Hepatocyte (in vitro differentiated cells): ENCODE results near the gene RPL18A. TPM values are rescaled to one million over a fixed set of nuclear protein-coding genes. Genes with fewer than 3 reads are reported as not detected.

Experiments
- DNase-seq: peaks from one replicate; pipeline ENCODE4 v3.0.0-alpha.2; 2016; ENCODE audit warnings: low spot score
- H2AFZ ChIP-seq: fragments of 200-600 bp; sonication (generic); 2 replicates; pipeline ENCODE4 v1.6.0; 2016; ENCODE audit warnings: antibody characterized with exemption, mild to moderate bottlenecking
- H3K27ac ChIP-seq: fragments of 200-600 bp; sonication (generic); 2 replicates; pipeline ENCODE4 v1.5.1; 2016; ENCODE audit warnings: mild to moderate bottlenecking
- H3K27me3 ChIP-seq: fragments of 200-600 bp; sonication (generic); 2 replicates; pipeline ENCODE4 v1.6.1; 2016
- H3K36me3 ChIP-seq: fragments of 200-600 bp; sonication (generic); replicated peaks from 2 replicates; pipeline ENCODE4 v1.5.1; 2016; ENCODE audit warnings: low read depth; ENCODE audit not compliant: insufficient read depth
- H3K4me1 ChIP-seq: fragments of 200-600 bp; sonication (generic); 2 replicates; pipeline ENCODE4 v1.5.1; 2016; ENCODE audit warnings: mild to moderate bottlenecking, moderate library complexity; ENCODE audit not compliant: insufficient read depth
- H3K4me2 ChIP-seq: fragments of 200-600 bp; sonication (generic); 2 replicates; pipeline ENCODE4 v1.6.0; 2016
- H3K4me3 ChIP-seq: fragments of 200-600 bp; sonication (generic); 2 replicates; pipeline ENCODE4 v1.5.1; 2016; ENCODE audit warnings: mild to moderate bottlenecking
- H3K79me2 ChIP-seq: fragments of 200-600 bp; sonication (generic); 2 replicates; pipeline ENCODE4 v1.6.0; 2017; ENCODE audit warnings: mild to moderate bottlenecking
- H3K9me2 ChIP-seq: fragments of 200-600 bp; sonication (generic); replicated peaks from 2 replicates; pipeline ENCODE4 v1.6.0; 2017; ENCODE audit warnings: mild to moderate bottlenecking; ENCODE audit not compliant: insufficient read depth
- H3K9me3 ChIP-seq: fragments of 200-600 bp; sonication (generic); 2 replicates; pipeline ENCODE4 v1.5.1; 2016; ENCODE audit warnings: low read depth, mild to moderate bottlenecking
- H4K20me1 ChIP-seq: fragments of 200-600 bp; sonication (generic); 2 replicates; pipeline ENCODE4 v1.6.0; 2016; ENCODE audit warnings: mild to moderate bottlenecking; ENCODE audit not compliant: insufficient read depth, poor library complexity, severe bottlenecking
- EZH2 ChIP-seq: fragments of 200-600 bp; sonication (generic); IDR thresholded peaks from 2 replicates; pipeline ENCODE4 v1.6.1; 2016; ENCODE audit warnings: antibody characterized with exemption, mild to moderate bottlenecking, borderline replicate concordance
- EZH2phosphoT487 ChIP-seq: fragments of 200-600 bp; sonication (generic); IDR thresholded peaks from one replicate; pipeline ENCODE4 v1.6.1; 2018; ENCODE audit warnings: antibody characterized with exemption, mild to moderate bottlenecking, low read depth, moderate library complexity; ENCODE audit not compliant: unreplicated experiment, severe bottlenecking
- WGBS: methylation state at CpG from one replicate; pipeline ENCODE4 v1.1.6; 2016; ENCODE audit warnings: low lambda C conversion rate; ENCODE audit errors: missing lambda C conversion rate; 5-methylcytosine and 5-hydroxymethylcytosine counted together
- polyA plus RNA-seq: library from polyadenylated mRNA; unstranded; fragments of >200 nt; fragmentation: Nextera tagmentation; extraction: Ambion mirVana; gene quantifications from 2 replicates; pipeline ENCODE4 v1.2.1, GENCODE V29; 2016
- total RNA-seq: library from RNA; depleted of rRNA; stranded (reverse); fragments of >200 nt; gene quantifications from 2 replicates; pipeline ENCODE4 v1.2.3, GENCODE V29; 2014
- TF ChIP-seq, protein P1 (sequence below): fragments of 200-600 bp; sonication (generic); IDR thresholded peaks from 2 replicates; pipeline ENCODE4 v1.5.1; 2016; ENCODE audit warnings: antibody characterized with exemption, mild to moderate bottlenecking; ENCODE audit not compliant: poor library complexity

Gene RPL18A
- total and polyA plus RNA-seq, 2 experiments from 2014 or later, result 646 to 1,114 TPM

GRCh38 chr19:17841810-17842662 is 17.7 kb upstream of the RPL18A start:
- Histone ChIP-seq H3K4me2 (peak overlapping the region; percentile 68), H3K27me3 (peaks cover 21% of the 10 kb centered on the region), H3K36me3 (no peaks in the 10 kb centered on the region), H3K4me1 (peaks cover 5% of the 10 kb centered on the region), H3K27ac (no peak overlapping the region), H4K20me1 (no peaks in the 10 kb centered on the region), H3K9me2 (no peaks in the 10 kb centered on the region), H3K4me3 (no peak overlapping the region), H2AFZ (peak overlapping the region; percentile 56), H3K79me2 (no peaks in the 10 kb centered on the region), H3K9me3 (no peaks in the 10 kb centered on the region)
- DNase-seq, result peak; percentile 90
- 11% methylated on average over 34 of the region's 56 CpGs for WGBS
- TF ChIP-seq EZH2, result no peak
- TF ChIP-seq, protein P1, sequence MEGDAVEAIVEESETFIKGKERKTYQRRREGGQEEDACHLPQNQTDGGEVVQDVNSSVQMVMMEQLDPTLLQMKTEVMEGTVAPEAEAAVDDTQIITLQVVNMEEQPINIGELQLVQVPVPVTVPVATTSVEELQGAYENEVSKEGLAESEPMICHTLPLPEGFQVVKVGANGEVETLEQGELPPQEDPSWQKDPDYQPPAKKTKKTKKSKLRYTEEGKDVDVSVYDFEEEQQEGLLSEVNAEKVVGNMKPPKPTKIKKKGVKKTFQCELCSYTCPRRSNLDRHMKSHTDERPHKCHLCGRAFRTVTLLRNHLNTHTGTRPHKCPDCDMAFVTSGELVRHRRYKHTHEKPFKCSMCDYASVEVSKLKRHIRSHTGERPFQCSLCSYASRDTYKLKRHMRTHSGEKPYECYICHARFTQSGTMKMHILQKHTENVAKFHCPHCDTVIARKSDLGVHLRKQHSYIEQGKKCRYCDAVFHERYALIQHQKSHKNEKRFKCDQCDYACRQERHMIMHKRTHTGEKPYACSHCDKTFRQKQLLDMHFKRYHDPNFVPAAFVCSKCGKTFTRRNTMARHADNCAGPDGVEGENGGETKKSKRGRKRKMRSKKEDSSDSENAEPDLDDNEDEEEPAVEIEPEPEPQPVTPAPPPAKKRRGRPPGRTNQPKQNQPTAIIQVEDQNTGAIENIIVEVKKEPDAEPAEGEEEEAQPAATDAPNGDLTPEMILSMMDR, result no peak
- no peak for TF ChIP-seq EZH2phosphoT487

GRCh38 chr19:17842663-17843291 is 16.9 kb upstream of the RPL18A start:
- DNase-seq, result no peak
- no peak overlapping the region for H3K4me3 ChIP-seq
- peaks cover 21% of the 10 kb centered on the region for H3K27me3 ChIP-seq
- peak overlapping the region; percentile 68 for H3K4me2 ChIP-seq
- H3K36me3 ChIP-seq, result no peaks in the 10 kb centered on the region
- TF ChIP-seq, protein P1, result no peak
- TF ChIP-seq EZH2phosphoT487, result no peak
- TF ChIP-seq EZH2, result no peak
- H3K9me2 ChIP-seq, result no peaks in the 10 kb centered on the region
- no peaks in the 10 kb centered on the region for H4K20me1 ChIP-seq
- WGBS, result 81% methylated on average over 20 of the region's 20 CpGs
- no peaks in the 10 kb centered on the region for H3K9me3 ChIP-seq
- no peaks in the 10 kb centered on the region for H3K79me2 ChIP-seq
- no peak overlapping the region for H2AFZ ChIP-seq
- H3K4me1 ChIP-seq, result peaks cover 5% of the 10 kb centered on the region
- H3K27ac ChIP-seq, result no peak overlapping the region

DNA sequence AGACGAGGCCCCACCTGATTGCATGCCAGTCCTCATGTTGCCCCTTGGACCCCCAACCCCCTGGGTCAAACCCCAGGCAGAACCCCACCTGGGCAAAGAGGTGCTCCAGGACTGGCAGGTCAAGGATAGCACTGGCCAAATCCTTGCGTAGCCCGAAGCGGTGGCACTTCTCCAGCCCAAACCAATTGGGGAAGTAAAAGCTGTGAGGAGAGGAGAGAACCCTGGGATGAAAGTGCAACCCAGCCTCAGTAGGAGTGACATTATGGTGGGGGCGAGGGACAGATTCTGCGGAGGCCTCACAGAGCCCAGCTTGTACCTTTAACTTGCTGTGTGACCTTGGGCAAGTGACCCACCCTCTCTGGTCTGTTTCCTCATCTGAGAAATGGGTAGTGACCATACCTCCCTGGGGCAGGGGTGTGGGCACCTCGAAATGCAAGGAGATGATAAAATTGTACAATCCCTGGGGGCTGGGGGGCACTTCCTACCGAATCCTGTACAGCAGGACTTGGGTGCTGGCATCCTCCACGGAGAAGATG is 16.4 kb upstream of the RPL18A start:
- WGBS, result 88% methylated on average over 8 of the region's 9 CpGs
- Histone ChIP-seq H4K20me1 (no peaks in the 10 kb centered on the region), H3K9me3 (no peaks in the 10 kb centered on the region), H3K4me1 (peaks cover 5% of the 10 kb centered on the region), H3K79me2 (no peaks in the 10 kb centered on the region), H3K27me3 (peaks cover 21% of the 10 kb centered on the region), H3K9me2 (no peaks in the 10 kb centered on the region), H3K4me2 (no peak overlapping the region), H3K4me3 (no peak overlapping the region), H2AFZ (no peak overlapping the region), H3K36me3 (no peaks in the 10 kb centered on the region), H3K27ac (no peak overlapping the region)
- no peak for DNase-seq
- TF ChIP-seq EZH2phosphoT487 (no peak), EZH2 (no peak)
- TF ChIP-seq, protein P1, result no peak
